Esophagus muscularis mucosa (tissue), 3 donors: ENCODE data around the gene ALCAM.

Source experiments
- POLR2A ChIP-seq: fragments of 450-650 bp; IDR thresholded peaks from one replicate; pipeline ENCODE4 v1.6.1; 2017; ENCODE audit warnings: antibody characterized with exemption, moderate library complexity, mild to moderate bottlenecking, low read depth
- TF ChIP-seq, protein P1 (sequence below), 3 experiments: fragments of 200-600 bp in 2 of 3; fragments of 450-650 bp in 1 of 3; sonication (generic) in 2 of 3; IDR thresholded peaks; one replicate each; pipeline ENCODE4 v1.5.1; 2017 to 2019; ENCODE audit warnings: antibody characterized with exemption in 3 of 3, mild to moderate bottlenecking in 2 of 3, moderate library complexity in 1 of 3

GRCh38 chr3:105367063-105367405 is 325 bp downstream of the ALCAM start:
- no peak for TF ChIP-seq POLR2A
- TF ChIP-seq, protein P1, sequence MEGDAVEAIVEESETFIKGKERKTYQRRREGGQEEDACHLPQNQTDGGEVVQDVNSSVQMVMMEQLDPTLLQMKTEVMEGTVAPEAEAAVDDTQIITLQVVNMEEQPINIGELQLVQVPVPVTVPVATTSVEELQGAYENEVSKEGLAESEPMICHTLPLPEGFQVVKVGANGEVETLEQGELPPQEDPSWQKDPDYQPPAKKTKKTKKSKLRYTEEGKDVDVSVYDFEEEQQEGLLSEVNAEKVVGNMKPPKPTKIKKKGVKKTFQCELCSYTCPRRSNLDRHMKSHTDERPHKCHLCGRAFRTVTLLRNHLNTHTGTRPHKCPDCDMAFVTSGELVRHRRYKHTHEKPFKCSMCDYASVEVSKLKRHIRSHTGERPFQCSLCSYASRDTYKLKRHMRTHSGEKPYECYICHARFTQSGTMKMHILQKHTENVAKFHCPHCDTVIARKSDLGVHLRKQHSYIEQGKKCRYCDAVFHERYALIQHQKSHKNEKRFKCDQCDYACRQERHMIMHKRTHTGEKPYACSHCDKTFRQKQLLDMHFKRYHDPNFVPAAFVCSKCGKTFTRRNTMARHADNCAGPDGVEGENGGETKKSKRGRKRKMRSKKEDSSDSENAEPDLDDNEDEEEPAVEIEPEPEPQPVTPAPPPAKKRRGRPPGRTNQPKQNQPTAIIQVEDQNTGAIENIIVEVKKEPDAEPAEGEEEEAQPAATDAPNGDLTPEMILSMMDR (IDR thresholded peaks at IDR 0.05): no peak
